GM19351 (cell line): ENCODE data around the gene CCDC33.

ENCODE experiments used
- ATAC-seq: cut with Tn5 transposase; IDR thresholded peaks from one replicate; pipeline ENCODE4 v1.9.1; 2021; ENCODE audit warnings: mild to moderate bottlenecking, moderate library complexity; ENCODE audit not compliant: unreplicated experiment

The CCDC33 gene

GRCh38 chr15:74258456-74259291, 22.5 kb downstream of the CCDC33 start:
- no peak for ATAC-seq

DNA sequence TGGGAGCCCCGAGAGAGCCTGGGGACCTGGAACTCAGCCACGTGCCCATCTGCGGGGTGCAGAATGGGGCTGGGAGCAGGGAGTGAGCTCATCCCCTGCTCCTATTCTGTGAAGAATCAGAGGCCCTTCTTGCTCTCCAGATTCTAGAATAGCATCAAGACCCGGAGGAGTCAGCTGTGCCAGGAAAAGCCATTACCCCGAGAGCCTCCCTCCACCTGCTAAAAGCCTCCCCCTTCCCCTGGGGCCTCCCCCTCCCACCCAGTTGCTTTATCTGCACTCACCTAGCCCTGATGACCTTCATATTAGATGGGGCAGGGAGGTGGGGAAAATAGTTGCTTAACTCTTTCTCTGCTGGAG, 23.1 kb downstream of the CCDC33 start:
- no peak for ATAC-seq

DNA sequence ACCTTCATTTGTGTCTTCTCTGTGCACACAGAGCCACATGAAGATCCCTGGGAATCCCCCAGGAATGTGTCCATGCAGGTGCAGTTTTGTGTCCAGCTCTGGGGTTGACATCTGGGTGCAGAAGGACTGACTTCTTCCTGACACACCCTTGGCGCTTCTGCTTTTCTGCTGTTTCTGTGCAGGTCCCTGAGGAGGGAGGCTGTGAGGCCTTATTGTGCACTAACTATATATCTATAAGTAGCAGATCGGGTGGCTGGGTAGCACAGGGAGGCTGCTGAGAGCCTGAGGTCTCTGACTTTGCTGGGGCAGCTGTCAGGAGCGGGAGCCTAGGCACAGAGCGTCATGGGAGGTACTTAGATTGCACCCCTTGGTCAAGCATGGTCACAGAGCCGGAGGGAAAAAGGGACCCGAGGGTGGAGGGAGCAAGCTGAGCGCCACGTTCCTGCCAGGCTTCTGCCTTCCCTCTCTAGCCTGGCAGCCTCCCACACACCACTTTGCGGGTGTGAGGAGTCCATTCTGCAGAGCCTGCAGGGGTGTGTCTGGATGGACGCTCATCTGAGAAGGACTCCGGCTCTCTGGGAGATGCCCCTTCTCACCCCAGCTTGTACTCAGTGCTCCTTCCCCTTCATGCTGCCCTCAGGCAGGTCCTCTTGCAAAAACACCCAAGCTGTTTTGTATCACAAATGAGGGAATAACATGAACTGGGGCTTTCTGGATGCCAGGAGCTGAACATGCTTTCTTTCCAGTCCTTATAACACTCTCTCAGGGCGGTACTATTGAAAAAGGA, 23.9 kb downstream of the CCDC33 start:
- no peak for ATAC-seq

GRCh38 chr15:74261041-74261440, 24.9 kb downstream of the CCDC33 start:
- ATAC-seq = no peak

- ATAC-seq = no peak
Observed at GRCh38 chr15:74261685-74262084, 25.6 kb downstream of the CCDC33 start.

DNA sequence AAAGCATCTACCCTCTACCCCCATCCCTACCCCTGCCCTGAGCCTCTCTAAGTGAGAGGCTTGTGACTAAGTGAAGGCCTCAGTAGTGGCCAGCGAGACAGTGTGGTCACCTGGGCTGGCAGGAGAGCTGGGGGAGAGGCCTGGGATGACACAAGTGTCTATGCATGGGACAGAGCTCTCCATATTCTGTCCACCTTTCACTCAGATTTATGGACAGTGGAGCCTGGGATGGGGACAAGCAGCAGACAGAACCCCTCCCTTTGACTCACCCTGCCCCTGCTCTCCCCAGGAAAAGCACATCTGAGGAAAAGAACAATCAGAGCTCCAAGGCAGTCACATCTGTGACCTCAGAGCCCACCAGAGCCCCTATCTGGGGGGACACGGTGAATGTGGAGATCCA, 26.0 kb downstream of the CCDC33 start:
- no peak for ATAC-seq

GRCh38 chr15:74262625-74263024, 26.5 kb downstream of the CCDC33 start:
- no peak for ATAC-seq

DNA sequence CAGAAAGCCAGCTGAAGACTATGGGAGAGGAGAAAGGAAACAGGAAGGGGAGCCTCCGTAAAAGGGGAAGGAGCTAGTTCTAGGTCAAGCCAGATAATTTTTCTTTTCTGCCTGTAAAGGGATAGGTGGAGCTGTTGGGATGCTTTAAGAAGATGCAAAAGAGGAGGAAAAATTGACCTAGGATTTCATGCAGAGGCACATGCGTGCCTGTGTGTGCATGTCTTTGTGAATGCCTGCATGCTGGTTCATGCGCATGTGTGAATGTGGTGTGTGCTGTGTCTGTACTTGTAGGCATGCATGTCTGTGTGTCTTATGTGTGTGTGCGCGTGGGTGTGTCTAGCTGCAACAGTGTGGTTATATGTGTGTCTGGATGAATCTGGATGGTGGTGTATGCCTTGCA, 27.3 kb downstream of the CCDC33 start:
- no peak for ATAC-seq

DNA sequence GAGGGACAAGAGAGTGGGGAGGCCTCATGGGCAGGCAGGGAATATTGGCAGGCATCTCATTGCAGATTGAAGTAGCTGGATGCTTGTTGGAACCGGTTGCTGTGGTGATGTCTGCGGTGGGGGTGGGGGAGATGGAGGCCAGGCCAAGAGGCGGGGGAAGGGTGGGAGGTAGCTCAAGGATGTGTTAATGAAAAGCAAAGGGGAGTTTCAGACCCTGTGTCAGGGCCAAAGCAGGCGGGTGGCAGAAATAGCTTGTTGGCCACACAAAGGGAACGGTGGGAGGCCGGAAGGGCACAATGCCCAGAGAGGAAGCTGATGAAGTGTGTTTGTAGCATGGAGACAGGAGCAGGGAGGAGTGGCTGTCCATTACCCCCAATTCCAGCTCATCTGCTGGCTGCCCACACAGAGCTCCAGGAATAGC, 28.0 kb downstream of the CCDC33 start:
- ATAC-seq = no peak

- no peak for ATAC-seq
Observed at GRCh38 chr15:74265046-74265639, 29.0 kb downstream of the CCDC33 start.

GRCh38 chr15:74268020-74268419, 31.9 kb downstream of the CCDC33 start:
- no peak for ATAC-seq

DNA sequence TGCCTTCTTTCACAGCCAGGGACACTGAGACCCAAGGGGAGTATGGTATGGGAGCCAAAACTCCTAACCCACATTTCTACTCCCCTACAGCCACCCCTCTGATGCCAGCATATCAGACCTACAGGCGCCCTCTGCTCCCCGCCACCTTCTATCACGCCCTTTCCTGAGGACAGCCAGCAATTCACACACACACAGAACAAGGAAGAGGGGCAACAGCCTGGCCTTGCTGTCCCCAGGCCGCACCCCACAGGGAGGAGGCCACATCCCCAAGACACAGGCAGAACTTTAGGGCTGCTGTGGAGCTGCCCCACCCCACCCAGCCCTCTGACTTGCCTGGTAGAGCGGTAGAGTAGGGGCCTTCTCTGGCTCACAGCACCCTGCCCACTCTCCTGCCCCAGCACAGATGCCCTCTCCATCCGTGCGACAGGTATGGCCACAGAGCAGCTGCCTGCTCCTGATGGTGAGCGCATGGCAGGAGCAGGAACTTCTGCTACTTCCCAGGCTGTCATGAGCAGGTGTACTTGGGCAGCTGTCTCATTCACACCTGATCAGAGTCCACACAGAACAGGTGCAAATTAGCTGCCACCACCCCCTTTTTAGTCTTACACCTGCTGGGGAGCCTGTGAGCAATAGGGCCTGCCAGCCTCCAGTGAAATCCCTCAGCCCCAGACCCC, 33.4 kb downstream of the CCDC33 start:
- ATAC-seq = no peak

DNA sequence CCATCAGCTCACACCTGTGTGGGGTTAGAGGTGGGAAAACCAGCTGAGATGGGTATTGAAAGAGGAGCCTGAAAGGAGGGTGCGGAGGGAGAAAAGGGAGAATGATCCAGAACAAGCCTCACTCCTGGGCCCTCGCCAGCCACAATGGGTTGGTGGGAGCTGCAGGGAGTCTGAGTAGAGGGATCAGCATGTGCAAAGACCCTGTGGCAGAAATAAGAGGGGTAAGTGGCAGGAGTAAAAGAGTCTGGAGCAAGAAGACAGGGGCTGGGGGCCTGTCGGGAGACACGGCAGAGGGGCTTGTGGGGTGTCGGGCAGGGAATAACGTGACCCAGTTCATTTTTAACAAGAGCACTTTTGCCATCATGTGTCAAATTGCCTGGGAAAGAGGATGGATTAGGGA, 34.0 kb downstream of the CCDC33 start:
- ATAC-seq = no peak

- ATAC-seq = no peak
Observed at GRCh38 chr15:74270854-74271520, 34.9 kb downstream of the CCDC33 start.

DNA sequence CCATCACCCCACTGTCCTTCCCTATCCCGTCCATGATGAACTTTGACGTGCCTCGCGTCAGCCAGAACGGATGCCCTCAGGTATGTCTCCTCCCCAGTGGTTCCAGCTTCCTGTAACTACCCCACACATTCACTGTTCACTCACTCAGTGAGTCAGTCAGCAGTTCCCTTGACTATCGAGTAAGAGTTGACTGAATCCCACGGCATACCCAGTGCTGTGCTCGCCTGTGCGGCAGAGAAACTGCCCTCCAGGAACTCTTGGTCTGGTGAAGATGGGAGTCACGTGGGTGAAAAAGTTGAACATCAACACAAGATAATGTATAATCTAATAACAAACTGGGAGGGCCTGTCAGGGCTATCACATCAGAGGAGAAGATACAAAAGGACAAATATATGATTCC, 36.7 kb downstream of the CCDC33 start:
- no peak for ATAC-seq

- no peak for ATAC-seq
Observed at GRCh38 chr15:74274470-74275038, 38.4 kb downstream of the CCDC33 start.

GRCh38 chr15:74275957-74276356, 39.8 kb downstream of the CCDC33 start:
- no peak for ATAC-seq

- ATAC-seq = no peak
Observed at GRCh38 chr15:74276560-74276959, 40.4 kb downstream of the CCDC33 start.

GRCh38 chr15:74277242-74277810, 41.2 kb downstream of the CCDC33 start:
- no peak for ATAC-seq

DNA sequence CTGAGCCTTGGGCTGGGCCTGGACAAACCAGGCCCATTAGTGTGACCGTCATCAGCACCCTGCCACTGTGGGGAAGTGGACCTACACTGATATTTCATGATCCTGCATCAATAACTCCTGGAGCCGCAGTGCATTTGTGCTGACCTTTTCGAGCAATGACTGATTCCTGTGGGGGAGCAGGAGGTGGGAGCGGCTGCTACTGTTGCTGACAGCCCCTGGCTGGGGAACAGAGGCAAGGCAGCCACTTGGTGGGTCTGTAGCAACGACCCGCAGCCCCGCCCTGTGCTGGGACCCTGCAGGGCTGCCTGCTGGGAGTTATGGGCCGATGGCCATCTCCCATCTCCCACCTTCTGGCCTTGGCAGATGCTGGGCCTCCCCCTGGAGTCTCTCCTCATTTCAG, 42.1 kb downstream of the CCDC33 start:
- ATAC-seq = no peak
